Neutrophil (primary cell): Measurements from ENCODE around the gene PLEKHA7.
"Not testable (repeated sequence)": the region's sequence is repeated elsewhere in the genome, so short reads cannot be mapped to it uniquely, and the experiment has no call there.

Experiments used
- H3K27ac ChIP-seq: fragments of 200-600 bp; sonication (generic); 2 replicates; pipeline ENCODE4 v1.5.1; 2016; ENCODE audit warnings: mild to moderate bottlenecking, moderate library complexity
- H3K27me3 ChIP-seq: fragments of 200-600 bp; sonication (generic); 2 replicates; pipeline ENCODE4 v1.6.0; 2016; ENCODE audit warnings: mild to moderate bottlenecking
- H3K36me3 ChIP-seq: fragments of 200-600 bp; sonication (generic); 2 replicates; pipeline ENCODE4 v1.5.1; 2017
- H3K4me1 ChIP-seq, 2 experiments: fragments of 200-600 bp in 1 of 2; sonication (generic) in 1 of 2; 1 replicate in 1 of 2; 2 replicates in 1 of 2; pipeline versions ENCODE4 v1.5.1 to v1.6.1; 2013 to 2016; ENCODE audit warnings: low read depth in 1 of 2, low read length in 1 of 2, mild to moderate bottlenecking in 1 of 2, moderate library complexity in 1 of 2; ENCODE audit not compliant: control insufficient read depth in 1 of 2, insufficient read depth in 1 of 2
- H3K4me3 ChIP-seq, 2 experiments: fragments of 200-600 bp in 1 of 2; sonication (generic) in 1 of 2; 1 replicate in 1 of 2; 2 replicates in 1 of 2; pipeline ENCODE4 v1.5.1; 2013 to 2016; ENCODE audit warnings: low read depth in 1 of 2, low read length in 1 of 2, mild to moderate bottlenecking in 1 of 2, moderate library complexity in 1 of 2
- H3K9me3 ChIP-seq: fragments of 200-600 bp; sonication (generic); 2 replicates; pipeline ENCODE4 v1.5.1; 2016
- TF ChIP-seq, protein P1 (sequence below): fragments of 200-600 bp; sonication (generic); IDR thresholded peaks from 2 replicates; pipeline ENCODE4 v1.5.1; 2016; ENCODE audit warnings: antibody characterized with exemption

Gene PLEKHA7

DNA sequence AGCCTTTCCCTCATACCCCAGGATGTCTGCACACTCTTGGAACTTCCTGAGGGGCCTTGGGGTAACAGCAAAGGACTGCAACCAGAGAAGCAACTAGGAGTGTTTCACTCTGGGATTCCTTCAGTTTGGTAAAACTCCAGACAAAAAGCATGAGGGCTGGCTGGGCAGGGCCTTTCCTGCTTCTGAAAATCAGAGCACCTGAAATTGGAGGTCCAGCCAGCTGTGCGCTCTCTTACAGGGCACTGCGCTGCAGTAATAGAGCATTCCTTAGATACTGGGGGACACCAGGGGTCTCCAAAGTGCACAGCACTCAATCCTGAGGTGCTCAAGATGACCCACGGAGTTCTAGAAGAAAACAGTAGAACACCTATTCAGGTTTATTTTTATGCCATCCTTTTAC is 49.7 kb downstream of the PLEKHA7 start:
- Histone ChIP-seq H3K27ac (peak overlapping the region; percentile 21), H3K9me3 (no peaks in the 10 kb centered on the region), H3K4me1 (peaks cover 3 to 13% of the 10 kb centered on the region in 2 experiments), H3K27me3 (no peaks in the 10 kb centered on the region), H3K4me3 (no peak overlapping the region), H3K36me3 (no peaks in the 10 kb centered on the region)
- TF ChIP-seq, protein P1, sequence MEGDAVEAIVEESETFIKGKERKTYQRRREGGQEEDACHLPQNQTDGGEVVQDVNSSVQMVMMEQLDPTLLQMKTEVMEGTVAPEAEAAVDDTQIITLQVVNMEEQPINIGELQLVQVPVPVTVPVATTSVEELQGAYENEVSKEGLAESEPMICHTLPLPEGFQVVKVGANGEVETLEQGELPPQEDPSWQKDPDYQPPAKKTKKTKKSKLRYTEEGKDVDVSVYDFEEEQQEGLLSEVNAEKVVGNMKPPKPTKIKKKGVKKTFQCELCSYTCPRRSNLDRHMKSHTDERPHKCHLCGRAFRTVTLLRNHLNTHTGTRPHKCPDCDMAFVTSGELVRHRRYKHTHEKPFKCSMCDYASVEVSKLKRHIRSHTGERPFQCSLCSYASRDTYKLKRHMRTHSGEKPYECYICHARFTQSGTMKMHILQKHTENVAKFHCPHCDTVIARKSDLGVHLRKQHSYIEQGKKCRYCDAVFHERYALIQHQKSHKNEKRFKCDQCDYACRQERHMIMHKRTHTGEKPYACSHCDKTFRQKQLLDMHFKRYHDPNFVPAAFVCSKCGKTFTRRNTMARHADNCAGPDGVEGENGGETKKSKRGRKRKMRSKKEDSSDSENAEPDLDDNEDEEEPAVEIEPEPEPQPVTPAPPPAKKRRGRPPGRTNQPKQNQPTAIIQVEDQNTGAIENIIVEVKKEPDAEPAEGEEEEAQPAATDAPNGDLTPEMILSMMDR, result no peak

DNA sequence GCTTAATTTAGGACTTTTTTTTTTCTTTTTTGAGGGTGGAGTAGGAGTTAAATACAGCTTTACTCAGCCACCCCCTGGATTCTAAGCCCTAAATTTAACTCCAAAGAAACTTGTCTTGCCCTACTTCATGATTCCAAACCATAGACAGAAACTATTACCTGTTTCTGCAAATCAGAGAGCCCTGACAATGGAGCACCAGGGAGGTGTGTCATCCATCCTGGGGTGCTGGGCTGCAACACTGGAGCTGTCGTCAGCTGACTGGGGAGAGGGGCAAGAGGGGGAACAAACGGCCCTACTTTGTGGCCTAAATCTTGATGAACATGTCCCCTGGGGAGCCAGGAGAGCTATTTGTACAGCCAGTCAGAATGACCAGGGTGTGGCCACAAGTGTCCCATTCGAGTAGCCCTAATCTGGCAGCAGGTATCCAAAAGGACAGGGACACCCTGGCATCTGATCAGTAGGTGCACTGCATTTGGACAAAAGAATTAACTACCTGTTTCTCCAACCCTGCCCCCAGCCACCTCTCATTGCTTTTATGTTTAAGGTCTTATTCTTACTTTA is 50.8 kb downstream of the PLEKHA7 start:
- Histone ChIP-seq H3K36me3 (no peaks in the 10 kb centered on the region), H3K4me3 (no peak overlapping the region), H3K9me3 (no peaks in the 10 kb centered on the region), H3K27me3 (no peaks in the 10 kb centered on the region), H3K4me1 (peaks cover 3 to 13% of the 10 kb centered on the region in 2 experiments), H3K27ac (peak overlapping the region; percentile 21)
- TF ChIP-seq, protein P1, result no peak

DNA sequence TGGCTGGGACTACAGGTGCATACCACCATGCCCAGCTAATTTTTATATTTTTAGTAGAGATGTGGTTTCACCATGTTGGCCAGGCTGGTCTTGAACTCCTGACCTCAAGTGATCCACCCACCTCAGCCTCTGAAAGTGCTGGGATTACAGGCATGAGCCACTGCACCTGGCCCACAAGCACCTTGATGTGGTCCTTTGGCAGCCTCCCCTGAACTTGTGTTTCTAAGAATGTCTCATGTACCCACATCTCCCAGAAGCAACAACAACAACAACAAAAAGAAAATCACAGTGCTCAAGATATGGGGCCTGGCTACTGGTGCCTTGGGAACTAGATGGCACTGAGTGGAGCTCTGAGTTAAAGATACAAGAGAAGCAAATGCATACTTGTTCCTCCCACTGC is 51.6 kb downstream of the PLEKHA7 start:
- H3K27me3 ChIP-seq, H3K36me3 ChIP-seq, H3K9me3 ChIP-seq, H3K27ac ChIP-seq, H3K4me3 ChIP-seq: not testable (repeated sequence)
- H3K4me1 ChIP-seq, result peaks cover 3 to 13% of the 10 kb centered on the region in 2 experiments

DNA sequence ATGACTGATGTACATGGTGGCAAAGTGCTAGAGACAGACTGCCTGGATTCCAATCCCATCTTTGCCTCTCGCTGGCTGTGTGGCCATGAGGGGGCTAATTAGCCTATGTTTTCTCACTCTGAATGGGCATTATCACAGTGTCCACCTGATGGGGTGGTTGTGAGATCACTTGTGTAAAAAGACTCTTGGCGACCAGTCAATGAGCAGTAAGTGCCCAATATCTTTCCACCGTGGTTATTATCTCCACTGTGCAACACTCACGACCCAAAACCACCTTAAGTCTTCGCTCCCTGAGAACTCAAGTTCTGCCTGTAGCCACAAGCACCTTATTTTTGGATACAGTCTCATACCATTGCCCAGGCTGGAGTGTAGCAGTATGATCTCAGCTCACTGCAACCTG is 52.1 kb downstream of the PLEKHA7 start:
- no peaks in the 10 kb centered on the region for H3K27me3 ChIP-seq
- no peaks in the 10 kb centered on the region for H3K36me3 ChIP-seq
- H3K27ac ChIP-seq, result no peak overlapping the region
- H3K4me3 ChIP-seq, result no peak overlapping the region
- no peaks in the 10 kb centered on the region for H3K9me3 ChIP-seq
- H3K4me1 ChIP-seq, result peaks cover 3 to 13% of the 10 kb centered on the region in 2 experiments
- TF ChIP-seq, protein P1, result no peak

DNA sequence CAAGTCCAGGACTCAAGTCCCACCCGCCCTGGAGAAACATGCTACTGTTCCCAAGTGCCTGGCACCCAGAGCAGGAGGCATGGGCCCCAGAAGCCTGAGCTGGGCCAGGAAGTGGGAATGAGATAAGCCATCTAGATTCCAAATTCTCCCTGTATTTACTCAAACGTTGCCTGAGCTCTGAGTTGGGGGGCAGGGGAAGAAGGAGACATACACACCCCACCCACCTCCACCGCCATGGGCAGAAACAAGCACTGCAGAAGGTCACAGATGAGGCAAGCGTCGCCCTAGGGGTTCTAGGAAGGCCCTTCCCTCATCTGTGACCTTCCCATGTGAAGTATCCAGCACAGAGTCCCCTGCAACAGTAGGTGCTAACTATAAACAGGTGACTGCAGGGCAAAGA is 54.0 kb downstream of the PLEKHA7 start:
- H3K9me3 ChIP-seq, result no peaks in the 10 kb centered on the region
- no peaks in the 10 kb centered on the region for H3K36me3 ChIP-seq
- TF ChIP-seq, protein P1, result no peak

DNA sequence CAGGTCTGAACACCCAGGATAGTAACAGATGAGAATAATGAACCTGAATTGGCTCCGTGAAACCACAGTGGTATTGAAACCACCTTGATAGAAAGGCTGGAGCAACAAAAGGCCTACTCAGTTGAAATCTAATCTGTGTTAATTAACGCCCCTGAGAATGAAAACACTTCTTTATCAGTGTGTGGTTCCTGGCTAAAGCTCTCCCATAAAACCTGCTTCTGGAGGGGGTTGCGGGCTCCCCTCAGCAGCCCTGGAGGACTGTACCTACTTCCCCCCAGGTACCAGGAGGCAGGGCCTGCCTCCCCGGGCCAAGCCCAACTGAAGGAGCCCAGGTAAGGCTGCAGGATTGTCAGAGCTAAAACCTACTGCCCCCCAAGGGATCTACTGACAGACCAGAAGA is 54.6 kb downstream of the PLEKHA7 start:
- Histone ChIP-seq H3K36me3 (no peaks in the 10 kb centered on the region), H3K4me3 (no peak overlapping the region), H3K27me3 (no peaks in the 10 kb centered on the region), H3K27ac (no peak overlapping the region), H3K9me3 (no peaks in the 10 kb centered on the region), H3K4me1 (peaks cover 3 to 13% of the 10 kb centered on the region in 2 experiments)
- TF ChIP-seq, protein P1, result no peak

More for the DNA sequence above, 54.0 kb downstream of the PLEKHA7 start:
- Histone ChIP-seq H3K4me1 (peaks cover 3 to 13% of the 10 kb centered on the region in 2 experiments), H3K4me3 (no peak overlapping the region), H3K27ac (no peak overlapping the region), H3K27me3 (no peaks in the 10 kb centered on the region)
